Choroid plexus epithelial cell (primary cell): ENCODE results near the gene RAB44.

Experiments used
- DNase-seq: peaks from one replicate; pipeline ENCODE4 v3.0.0-alpha.2; 2010; ENCODE audit warnings: low read depth
- H3K4me3 ChIP-seq: 2 replicates; pipeline ENCODE4 v1.5.1; 2011; ENCODE audit warnings: low read depth, mild to moderate bottlenecking, control low read depth, low read length, moderate library complexity
- CTCF ChIP-seq: conservative IDR thresholded peaks from 2 replicates; pipeline ENCODE4 v1.5.1; 2011; ENCODE audit warnings: low read depth, mild to moderate bottlenecking, control low read depth, inconsistent platforms, low read length, moderate library complexity

The RAB44 gene

GRCh38 chr6:36655085-36655724 is 42.4 kb upstream of the RAB44 start:
- no peak for DNase-seq
- H3K4me3 ChIP-seq = no peak overlapping the region
- no peak for TF ChIP-seq CTCF

GRCh38 chr6:36656441-36656840 is 41.2 kb upstream of the RAB44 start:
- no peak for DNase-seq
- TF ChIP-seq CTCF = no peak
- no peak overlapping the region for H3K4me3 ChIP-seq

- peak; percentile 6 for TF ChIP-seq CTCF
- DNase-seq = no peak
- H3K4me3 ChIP-seq = no peak overlapping the region
These were observed 40.4 kb upstream of the RAB44 start for GRCh38 chr6:36657271-36657670.

- DNase-seq = peak; percentile 64
- no peak overlapping the region for H3K4me3 ChIP-seq
- no peak for TF ChIP-seq CTCF
These were observed 39.6 kb upstream of the RAB44 start for GRCh38 chr6:36657942-36658544.

- no peak for TF ChIP-seq CTCF
These were observed 38.4 kb upstream of the RAB44 start for GRCh38 chr6:36659271-36659670.

GRCh38 chr6:36660771-36661471 is 36.7 kb upstream of the RAB44 start:
- TF ChIP-seq CTCF = no peak
- H3K4me3 ChIP-seq = peak overlapping the region; percentile 37
- DNase-seq = peak; percentile 55

More at GRCh38 chr6:36659271-36659670, 38.4 kb upstream of the RAB44 start:
- no peak overlapping the region for H3K4me3 ChIP-seq
- peak; percentile 78 for DNase-seq
